Smooth muscle cell (in vitro differentiated cells): ENCODE results near the gene OSBPL10. TPM values are rescaled to one million over a fixed set of nuclear protein-coding genes. Genes with fewer than 3 reads are reported as not detected.

Source experiments
- DNase-seq: peaks from one replicate; lab custom pipeline; 2025; ENCODE audit not compliant: unreplicated experiment; lab: John Stamatoyannopoulos, UW
- H2AFZ ChIP-seq: fragments of 200-600 bp; sonication (generic); 2 replicates; pipeline ENCODE4 v1.6.0; 2016; ENCODE audit warnings: antibody characterized with exemption, low read depth, mild to moderate bottlenecking
- H3F3A ChIP-seq: fragments of 200-600 bp; sonication (generic); 2 replicates; pipeline ENCODE4 v1.6.0; 2017; ENCODE audit warnings: antibody characterized with exemption, low read depth
- H3K27ac ChIP-seq: fragments of 200-600 bp; sonication (generic); 2 replicates; pipeline ENCODE4 v1.5.1; 2016; ENCODE audit warnings: low read depth, mild to moderate bottlenecking
- H3K27me3 ChIP-seq: fragments of 200-600 bp; sonication (generic); 2 replicates; pipeline ENCODE4 v1.6.1; 2016; ENCODE audit warnings: low read depth, mild to moderate bottlenecking
- H3K36me3 ChIP-seq: fragments of 200-600 bp; sonication (generic); 2 replicates; pipeline ENCODE4 v1.5.1; 2016; ENCODE audit warnings: low read depth
- H3K4me1 ChIP-seq: fragments of 200-600 bp; sonication (generic); 2 replicates; pipeline ENCODE4 v1.5.1; 2016; ENCODE audit warnings: low read depth
- H3K4me2 ChIP-seq: fragments of 200-600 bp; sonication (generic); 2 replicates; pipeline ENCODE4 v1.6.0; 2016; ENCODE audit warnings: mild to moderate bottlenecking
- H3K4me3 ChIP-seq: fragments of 200-600 bp; sonication (generic); 2 replicates; pipeline ENCODE4 v1.5.1; 2016; ENCODE audit warnings: mild to moderate bottlenecking
- H3K79me2 ChIP-seq: fragments of 200-600 bp; sonication (generic); 2 replicates; pipeline ENCODE4 v1.6.0; 2016; ENCODE audit warnings: low read depth, mild to moderate bottlenecking
- H3K9ac ChIP-seq: fragments of 200-600 bp; sonication (generic); 2 replicates; pipeline ENCODE4 v1.6.0; 2016; ENCODE audit warnings: low read depth
- H3K9me3 ChIP-seq: fragments of 200-600 bp; sonication (generic); replicated peaks from 2 replicates; pipeline ENCODE4 v1.5.1; 2016; ENCODE audit warnings: low read depth
- H4K20me1 ChIP-seq: fragments of 200-600 bp; sonication (generic); 2 replicates; pipeline ENCODE4 v1.6.0; 2016; ENCODE audit warnings: low read depth
- CTCF ChIP-seq: fragments of 200-600 bp; sonication (generic); IDR thresholded peaks from 2 replicates; pipeline ENCODE4 v1.5.1; 2017; ENCODE audit warnings: borderline replicate concordance, mild to moderate bottlenecking, antibody characterized with exemption; ENCODE audit not compliant: insufficient read depth, poor library complexity, severe bottlenecking
- WGBS: methylation state at CpG from one replicate; pipeline ENCODE4 v1.1.7; 2016; ENCODE audit warnings: low lambda C conversion rate; 5-methylcytosine and 5-hydroxymethylcytosine counted together
- polyA plus RNA-seq: library from polyadenylated mRNA; unstranded; fragments of >200 nt; fragmentation: Nextera tagmentation; extraction: Ambion mirVana; gene quantifications from 2 replicates; pipeline ENCODE4 v1.2.1, GENCODE V29; 2016
- total RNA-seq: library from RNA; depleted of rRNA; stranded (reverse); fragments of >200 nt; gene quantifications from 2 replicates; pipeline ENCODE4 v1.2.3, GENCODE V29; 2014

Gene OSBPL10
- total and polyA plus RNA-seq, 2 experiments from 2014 or later: 48.9 to 91.5 TPM

GRCh38 chr3:31635545-31635944, 345.5 kb downstream of the OSBPL10 start:
- Histone ChIP-seq H4K20me1 (no peaks in the 10 kb centered on the region), H3K9ac (no peak overlapping the region), H3K79me2 (no peaks in the 10 kb centered on the region), H3K36me3 (no peaks in the 10 kb centered on the region), H3K4me3 (no peak overlapping the region), H3K27me3 (no peaks in the 10 kb centered on the region), H3F3A (no peaks in the 10 kb centered on the region), H3K9me3 (no peaks in the 10 kb centered on the region), H3K27ac (no peak overlapping the region), H3K4me1 (no peaks in the 10 kb centered on the region), H2AFZ (no peak overlapping the region), H3K4me2 (no peak overlapping the region)
- TF ChIP-seq CTCF: no peak
- 75% methylated on average over 1 of the region's 1 CpG for WGBS
- DNase-seq: no peak

- TF ChIP-seq CTCF: no peak
- H3K79me2 ChIP-seq: no peaks in the 10 kb centered on the region
- no peaks in the 10 kb centered on the region for H3F3A ChIP-seq
- no peak overlapping the region for H3K9ac ChIP-seq
- no peaks in the 10 kb centered on the region for H3K9me3 ChIP-seq
- peak overlapping the region; percentile 34 for H3K27ac ChIP-seq
- no peaks in the 10 kb centered on the region for H3K4me1 ChIP-seq
- no peak overlapping the region for H2AFZ ChIP-seq
- no peak for DNase-seq
- H3K4me2 ChIP-seq: no peak overlapping the region
- H3K27me3 ChIP-seq: no peaks in the 10 kb centered on the region
- H3K4me3 ChIP-seq: no peak overlapping the region
- no peaks in the 10 kb centered on the region for H4K20me1 ChIP-seq
- peaks cover 4% of the 10 kb centered on the region for H3K36me3 ChIP-seq
- 43% methylated on average over 2 of the region's 2 CpGs for WGBS
These were observed 346.6 kb downstream of the OSBPL10 start for GRCh38 chr3:31634476-31634875.

- peaks cover 7% of the 10 kb centered on the region for H3K36me3 ChIP-seq
- H2AFZ ChIP-seq: no peak overlapping the region
- no peak overlapping the region for H3K27ac ChIP-seq
- H3K27me3 ChIP-seq: no peaks in the 10 kb centered on the region
- no peak overlapping the region for H3K9ac ChIP-seq
- H4K20me1 ChIP-seq: no peaks in the 10 kb centered on the region
- H3K4me3 ChIP-seq: no peak overlapping the region
- H3K79me2 ChIP-seq: no peaks in the 10 kb centered on the region
- no peaks in the 10 kb centered on the region for H3K9me3 ChIP-seq
- TF ChIP-seq CTCF: no peak
- DNase-seq: no peak
- H3K4me2 ChIP-seq: no peak overlapping the region
- 98% methylated on average over 5 of the region's 5 CpGs for WGBS
- H3F3A ChIP-seq: no peaks in the 10 kb centered on the region
- H3K4me1 ChIP-seq: peaks cover 8% of the 10 kb centered on the region
These were observed 352.0 kb downstream of the OSBPL10 start for GRCh38 chr3:31629054-31629453.

GRCh38 chr3:31625358-31625757, 355.7 kb downstream of the OSBPL10 start:
- Histone ChIP-seq H3K9me3 (no peaks in the 10 kb centered on the region), H3K4me1 (peaks cover 11% of the 10 kb centered on the region), H3K79me2 (no peaks in the 10 kb centered on the region), H3K27ac (no peak overlapping the region), H3K36me3 (peaks cover 7% of the 10 kb centered on the region), H4K20me1 (no peaks in the 10 kb centered on the region), H3K27me3 (no peaks in the 10 kb centered on the region), H3K4me2 (no peak overlapping the region), H2AFZ (no peak overlapping the region), H3K9ac (no peak overlapping the region), H3F3A (no peaks in the 10 kb centered on the region), H3K4me3 (no peak overlapping the region)
- 75% methylated on average over 2 of the region's 2 CpGs for WGBS
- no peak for TF ChIP-seq CTCF
- no peak for DNase-seq
